Common myeloid progenitor, CD34-positive (primary cell): ENCODE data around the gene BNIP3.
"Not testable (repeated sequence)": the region's sequence is repeated elsewhere in the genome, so short reads cannot be mapped to it uniquely, and the experiment has no call there.

Source experiments
- CTCF ChIA-PET: fragments of 350-600 bp; sonication (Branson Sonifier 250); formaldehyde crosslinking; loops from one replicate; lab custom pipeline; 2021; ENCODE audit warnings: antibody characterized with exemption; lab: Charles Lee
- POLR2A ChIA-PET: fragments of 350-600 bp; sonication (Branson Sonifier 250); formaldehyde crosslinking; loops from one replicate; lab custom pipeline; 2021; ENCODE audit warnings: antibody characterized with exemption; lab: Charles Lee
- DNase-seq, 3 donors: peaks; one replicate each; pipeline versions ENCODE4 v3.0.0 to v3.0.0-alpha.2; 2013
- H3K27ac ChIP-seq, 2 experiments: 1 replicate in 1 of 2; 2 replicates in 1 of 2; pipeline ENCODE4 v1.7.0; 2013; ENCODE audit warnings: inconsistent platforms in 2 of 2, low read length in 2 of 2, mild to moderate bottlenecking in 2 of 2, low read depth in 1 of 2, moderate library complexity in 1 of 2; ENCODE audit not compliant: severe bottlenecking in 2 of 2, insufficient read depth in 1 of 2, poor library complexity in 1 of 2
- H3K27me3 ChIP-seq, 5 experiments: replicated peaks in 2 of 5; 1 replicate in 3 of 5; 2 replicates in 2 of 5; pipeline versions ENCODE4 v1.6.1 to v1.7.0; 2013; ENCODE audit warnings: low read length in 4 of 5, mild to moderate bottlenecking in 2 of 5, moderate library complexity in 2 of 5, inconsistent platforms in 1 of 5; ENCODE audit not compliant: insufficient read depth in 5 of 5, control insufficient read depth in 4 of 5
- H3K36me3 ChIP-seq, 4 experiments: 1 replicate in 2 of 4; 2 replicates in 2 of 4; pipeline versions ENCODE4 v1.6.1 to v1.7.0; 2013; ENCODE audit warnings: low read length in 3 of 4, control low read depth in 1 of 4, mild to moderate bottlenecking in 1 of 4; ENCODE audit not compliant: control insufficient read depth in 4 of 4, insufficient read depth in 4 of 4
- H3K4me1 ChIP-seq, 4 experiments: 1 replicate in 3 of 4; 2 replicates in 1 of 4; pipeline versions ENCODE4 v1.6.1 to v1.7.1; 2013; ENCODE audit warnings: low read length in 3 of 4, mild to moderate bottlenecking in 3 of 4, control low read depth in 1 of 4, inconsistent platforms in 1 of 4, moderate library complexity in 1 of 4; ENCODE audit not compliant: control insufficient read depth in 4 of 4, insufficient read depth in 4 of 4; ENCODE audit errors: control extremely low read depth in 1 of 4
- H3K4me3 ChIP-seq, 7 experiments: 1 replicate in 4 of 7; 2 replicates in 3 of 7; pipeline versions ENCODE4 v1.5.1 to v1.7.0; 2013; ENCODE audit warnings: mild to moderate bottlenecking in 7 of 7, low read length in 6 of 7, moderate library complexity in 6 of 7, inconsistent platforms in 2 of 7, low read depth in 2 of 7, control low read depth in 1 of 7; ENCODE audit not compliant: insufficient read depth in 4 of 7, control insufficient read depth in 1 of 7; ENCODE audit errors: extremely low read depth in 1 of 7
- H3K9me3 ChIP-seq, 5 experiments: 1 replicate in 4 of 5; 2 replicates in 1 of 5; pipeline versions ENCODE4 v1.6.1 to v1.7.1; 2013; ENCODE audit warnings: low read length in 4 of 5, mild to moderate bottlenecking in 2 of 5, inconsistent platforms in 1 of 5, low read depth in 1 of 5, moderate library complexity in 1 of 5; ENCODE audit not compliant: control insufficient read depth in 4 of 5, insufficient read depth in 2 of 5; ENCODE audit errors: control extremely low read depth in 1 of 5
- WGBS: methylation state at CpG from one replicate; pipeline ENCODE4 v1.1.5; 2013; ENCODE audit not compliant: insufficient coverage; 5-methylcytosine and 5-hydroxymethylcytosine counted together

The BNIP3 gene

GRCh38 chr10:131959841-131960240 lies 21.9 kb downstream of the BNIP3 start:
- WGBS = 96% methylated on average over 18 of the region's 19 CpGs
- no peak for DNase-seq
- Histone ChIP-seq H3K4me3 (no peak overlapping the region), H3K27me3 (no peaks in the 10 kb centered on the region), H3K27ac (no peak overlapping the region), H3K9me3 (peaks cover 0 to 3% (median 0%) of the 10 kb centered on the region in 5 experiments), H3K36me3 (peaks cover 9 to 44% (median 33%) of the 10 kb centered on the region in 4 experiments), H3K4me1 (no peaks in the 10 kb centered on the region)
- CTCF ChIA-PET = interaction anchor here (1.2 kb wide), 1 partner anchor 17 kb away, joined by 4 read pairs; no protein-coding TSS in a partner anchor
- POLR2A ChIA-PET = no interaction called here

GRCh38 chr10:131955591-131956340 lies 26.0 kb downstream of the BNIP3 start:
- no peaks in the 10 kb centered on the region for H3K27me3 ChIP-seq
- peaks cover 11 to 64% (median 47%) of the 10 kb centered on the region in 4 experiments for H3K36me3 ChIP-seq
- no peak overlapping the region for H3K4me3 ChIP-seq
- WGBS = 95% methylated on average over 36 of the region's 38 CpGs
- H3K9me3 ChIP-seq = peaks cover 0 to 3% (median 0%) of the 10 kb centered on the region in 5 experiments
- no peak for DNase-seq
- no peaks in the 10 kb centered on the region for H3K4me1 ChIP-seq
- POLR2A ChIA-PET = no interaction called here
- CTCF ChIA-PET = no interaction called here
- no peak overlapping the region for H3K27ac ChIP-seq

GRCh38 chr10:131954356-131954965 lies 27.3 kb downstream of the BNIP3 start:
- WGBS = 97% methylated on average over 19 of the region's 21 CpGs
- CTCF ChIA-PET = interaction anchor here (1.1 kb wide), 1 partner anchor 11 kb away, joined by 3 read pairs; no protein-coding TSS in a partner anchor
- DNase-seq = no peak

GRCh38 chr10:131949908-131950307 lies 31.8 kb downstream of the BNIP3 start:
- H3K4me3 ChIP-seq, POLR2A ChIA-PET: not testable (repeated sequence)

More at GRCh38 chr10:131954356-131954965, 27.3 kb downstream of the BNIP3 start:
- H3K27me3 ChIP-seq = no peaks in the 10 kb centered on the region
- H3K4me1 ChIP-seq = no peaks in the 10 kb centered on the region
- peaks cover 0 to 3% (median 0%) of the 10 kb centered on the region in 5 experiments for H3K9me3 ChIP-seq
- peaks cover 11 to 69% (median 47%) of the 10 kb centered on the region in 4 experiments for H3K36me3 ChIP-seq
- H3K4me3 ChIP-seq = no peak overlapping the region
- POLR2A ChIA-PET = interaction anchor here (0.7 kb wide), 1 partner anchor 69 kb away, joined by 4 read pairs; no protein-coding TSS in a partner anchor
- peak overlapping the region in 1 of 2 experiments; percentile 39 for H3K27ac ChIP-seq

GRCh38 chr10:131949041-131949862 lies 32.5 kb downstream of the BNIP3 start:
- H3K9me3 ChIP-seq = no peaks in the 10 kb centered on the region
- H3K27ac ChIP-seq = no peak overlapping the region
- H3K36me3 ChIP-seq = peaks cover 4 to 77% (median 65%) of the 10 kb centered on the region in 4 experiments
- DNase-seq = no peak
- POLR2A ChIA-PET = no interaction called here
- H3K27me3 ChIP-seq = no peaks in the 10 kb centered on the region
- CTCF ChIA-PET = interaction anchor here (1.5 to 2.5 kb wide), 2 partner anchors 44 to 64 kb away, joined by 6 to 8 read pairs; no protein-coding TSS in a partner anchor
- no peaks in the 10 kb centered on the region for H3K4me1 ChIP-seq
- 98% methylated on average over 15 of the region's 23 CpGs for WGBS
- no peak overlapping the region for H3K4me3 ChIP-seq

More at GRCh38 chr10:131949908-131950307, 31.8 kb downstream of the BNIP3 start:
- H3K4me1 ChIP-seq, CTCF ChIA-PET, H3K9me3 ChIP-seq, DNase-seq, H3K27me3 ChIP-seq, H3K27ac ChIP-seq: not testable (repeated sequence)
- peaks cover 6 to 77% (median 63%) of the 10 kb centered on the region in 4 experiments for H3K36me3 ChIP-seq
- WGBS = 95% methylated on average over 5 of the region's 7 CpGs

- Histone ChIP-seq H3K36me3 (peaks cover 4 to 77% (median 61%) of the 10 kb centered on the region in 4 experiments), H3K27me3 (no peaks in the 10 kb centered on the region), H3K4me1 (no peaks in the 10 kb centered on the region), H3K4me3 (no peak overlapping the region), H3K9me3 (no peaks in the 10 kb centered on the region), H3K27ac (no peak overlapping the region)
- POLR2A ChIA-PET = no interaction called here
- no peak for DNase-seq
- whole genome bisulfite sequencing = 92% methylated on average over 5 of the region's 6 CpGs
- CTCF ChIA-PET = interaction anchor here (1.5 to 2.5 kb wide), 2 partner anchors 44 to 63 kb away, joined by 6 to 8 read pairs; no protein-coding TSS in a partner anchor
These were observed 33.2 kb downstream of the BNIP3 start for GRCh38 chr10:131948501-131948900.
